SK-N-MC (cell line): ENCODE results near the gene GLB1L3.

Source experiments
- EZH2 ChIP-seq: fragments of 200-600 bp; sonication (generic); IDR thresholded peaks from one replicate; pipeline ENCODE4 v1.6.1; 2017; ENCODE audit warnings: antibody characterized with exemption
- FOXP2 ChIP-seq: optimal IDR thresholded peaks from 2 replicates; pipeline ENCODE3; 2011; ENCODE audit warnings: mild to moderate bottlenecking, moderate library complexity; ENCODE audit not compliant: insufficient read depth; ENCODE audit errors: extremely low read length, control extremely low read depth
- POLR2AphosphoS5 ChIP-seq: IDR thresholded peaks from 2 replicates; pipeline ENCODE4 v1.6.1; 2012; ENCODE audit warnings: mild to moderate bottlenecking, low read depth, low read length, borderline replicate concordance

DNA sequence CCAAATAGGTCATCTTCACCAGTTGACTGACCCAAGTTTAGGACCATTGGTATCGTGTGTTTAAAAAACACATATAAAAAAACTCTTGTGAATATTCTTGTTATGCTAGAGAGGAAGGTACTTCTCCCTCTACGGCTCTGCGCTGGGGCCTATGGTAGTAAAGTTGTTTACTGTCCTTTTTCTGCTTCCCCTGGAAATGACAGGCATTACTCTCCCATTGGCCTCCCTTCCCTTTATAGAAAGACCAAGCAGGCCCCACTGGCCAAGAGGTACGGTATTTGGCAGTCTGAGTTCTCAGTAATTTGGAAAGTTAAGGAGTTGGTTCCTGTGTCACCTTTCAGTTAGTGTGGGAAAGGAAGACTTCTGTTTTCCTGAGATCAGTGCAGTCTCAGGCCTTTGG lies 29.5 kb upstream of the GLB1L3 start:
- TF ChIP-seq POLR2AphosphoS5 (no peak), EZH2 (no peak), FOXP2 (no peak)
